WTC11 (cell line): ENCODE data around the gene LRRC37A3. TPM values are rescaled to one million over a fixed set of nuclear protein-coding genes. Genes with fewer than 3 reads are reported as not detected.

Experiments used
- ATAC-seq: fragments of 200-7000 bp; cut with Tn5 transposase; 2 replicates; pipeline ENCODE4 v1.10.0; 2021; ENCODE audit warnings: mild to moderate bottlenecking, moderate library complexity
- CTCF ChIA-PET: fragments of 300-600 bp; sonication (Branson Sonifier 250); formaldehyde crosslinking; loops from one replicate; lab custom pipeline; 2021; ENCODE audit warnings: antibody characterized with exemption; lab: Charles Lee
- POLR2A ChIA-PET: fragments of 350-600 bp; sonication (Branson Sonifier 250); formaldehyde crosslinking; loops from one replicate; lab custom pipeline; 2021; ENCODE audit warnings: antibody characterized with exemption; lab: Charles Lee
- DNase-seq: peaks from one replicate; pipeline ENCODE4 v3.0.0; 2021; ENCODE audit warnings: low spot score
- H3K27ac Mint-ChIP-seq: 2 replicates; pipeline ENCODE4 v1.8.0; 2021; ENCODE audit warnings: mixed read lengths
- H3K27me3 Mint-ChIP-seq: 2 replicates; pipeline ENCODE4 v1.8.0; 2021; ENCODE audit warnings: low read depth, mild to moderate bottlenecking, moderate library complexity, mixed read lengths
- H3K36me3 Mint-ChIP-seq: 2 replicates; pipeline ENCODE4 v1.8.0; 2021; ENCODE audit warnings: mixed read lengths
- H3K4me1 Mint-ChIP-seq: 2 replicates; pipeline ENCODE4 v1.8.0; 2022; ENCODE audit warnings: mixed read lengths
- H3K4me3 Mint-ChIP-seq: 2 replicates; pipeline ENCODE4 v1.8.0; 2021; ENCODE audit warnings: mild to moderate bottlenecking, moderate library complexity, mixed read lengths
- H3K9me3 Mint-ChIP-seq: 2 replicates; pipeline ENCODE4 v1.8.0; 2021; ENCODE audit warnings: mixed read lengths
- ATF1 ChIP-seq: sonication (generic); formaldehyde crosslinking; IDR thresholded peaks from 2 replicates; pipeline ENCODE4 v1.8.1; 2023; ENCODE audit warnings: mild to moderate bottlenecking, moderate library complexity, missing genetic modification reagents
- EMX1 ChIP-seq: fragments of 250-450 bp; sonication (Bioruptor Pico); IDR thresholded peaks from 2 replicates; pipeline ENCODE4 v1.8.0; 2021; ENCODE audit warnings: mild to moderate bottlenecking
- FOXJ3 ChIP-seq: sonication (generic); formaldehyde crosslinking; IDR thresholded peaks from 2 replicates; pipeline ENCODE4 v1.9.0; 2021; ENCODE audit warnings: missing genetic modification reagents, mild to moderate bottlenecking, borderline replicate concordance
- FOXP1 ChIP-seq: sonication (generic); formaldehyde crosslinking; IDR thresholded peaks from 2 replicates; pipeline ENCODE4 v1.8.0; 2022; ENCODE audit warnings: missing genetic modification reagents, mild to moderate bottlenecking, moderate library complexity, borderline replicate concordance
- HMGA2 ChIP-seq: fragments of 250-450 bp; sonication (Bioruptor Pico); IDR thresholded peaks from 2 replicates; pipeline ENCODE4 v1.4.0; 2021; ENCODE audit warnings: mild to moderate bottlenecking, moderate library complexity
- KAT7 ChIP-seq: sonication (generic); formaldehyde crosslinking; IDR thresholded peaks from 2 replicates; pipeline ENCODE4 v1.8.1; 2023; ENCODE audit warnings: missing genetic modification reagents, mild to moderate bottlenecking, borderline replicate concordance
- NFATC4 ChIP-seq: fragments of 250-450 bp; sonication (Bioruptor Pico); IDR thresholded peaks from 2 replicates; pipeline ENCODE4 v1.9.0; 2021; ENCODE audit warnings: mild to moderate bottlenecking
- NR3C1 ChIP-seq: sonication (generic); formaldehyde crosslinking; conservative IDR thresholded peaks from 2 replicates; pipeline ENCODE4 v1.8.1; 2023; ENCODE audit warnings: low read depth, mild to moderate bottlenecking, missing genetic modification reagents
- OVOL2 ChIP-seq: fragments of 250-450 bp; sonication (Bioruptor Pico); IDR thresholded peaks from 2 replicates; pipeline ENCODE4 v1.9.0; 2021; ENCODE audit warnings: mild to moderate bottlenecking, borderline replicate concordance
- PRRX2 ChIP-seq: fragments of 250-450 bp; sonication (Bioruptor Pico); IDR thresholded peaks from 2 replicates; pipeline ENCODE4 v1.8.0; 2021; ENCODE audit warnings: mild to moderate bottlenecking
- RORB ChIP-seq: fragments of 250-450 bp; sonication (Bioruptor Pico); IDR thresholded peaks from 2 replicates; pipeline ENCODE4 v1.9.0; 2021; ENCODE audit warnings: mild to moderate bottlenecking
- SMAD3 ChIP-seq: sonication (generic); formaldehyde crosslinking; IDR thresholded peaks from 2 replicates; pipeline ENCODE4 v1.8.0; 2022; ENCODE audit warnings: missing genetic modification reagents, mild to moderate bottlenecking, borderline replicate concordance
- ZNF219 ChIP-seq: sonication (generic); formaldehyde crosslinking; IDR thresholded peaks from 2 replicates; pipeline ENCODE4 v1.8.0; 2023; ENCODE audit warnings: missing genetic modification reagents, mild to moderate bottlenecking, borderline replicate concordance
- ZNF416 ChIP-seq: fragments of 250-450 bp; sonication (Bioruptor Pico); IDR thresholded peaks from 2 replicates; pipeline ENCODE4 v1.9.0; 2021; ENCODE audit warnings: mild to moderate bottlenecking, inconsistent platforms
- ZNF423 ChIP-seq: fragments of 250-450 bp; sonication (Bioruptor Pico); IDR thresholded peaks from 2 replicates; pipeline ENCODE4 v2.1.2; 2022; ENCODE audit warnings: mild to moderate bottlenecking, moderate library complexity
- total RNA-seq: library from RNA; stranded (reverse); gene quantifications from 3 replicates; pipeline ENCODE4 v1.2.3, GENCODE V29; 2021
- TF ChIP-seq, protein P1 (sequence below): sonication (generic); formaldehyde crosslinking; IDR thresholded peaks from 2 replicates; pipeline ENCODE4 v1.8.1; 2023; ENCODE audit warnings: mild to moderate bottlenecking, missing genetic modification reagents, moderate library complexity
- TF ChIP-seq, protein P2 (sequence below): fragments of 250-450 bp; sonication (Bioruptor Pico); IDR thresholded peaks from 2 replicates; pipeline ENCODE4 v1.8.0; 2021; ENCODE audit warnings: mild to moderate bottlenecking
- TF ChIP-seq, protein P3 (sequence below): sonication (generic); formaldehyde crosslinking; IDR thresholded peaks from 2 replicates; pipeline ENCODE4 v1.8.1; 2023; ENCODE audit warnings: mild to moderate bottlenecking, missing genetic modification reagents, borderline replicate concordance
- TF ChIP-seq, protein P4 (sequence below): sonication (generic); formaldehyde crosslinking; IDR thresholded peaks from 2 replicates; pipeline ENCODE4 v1.8.1; 2023; ENCODE audit warnings: mild to moderate bottlenecking, missing genetic modification reagents
- TF ChIP-seq, protein P5 (sequence below): sonication (generic); formaldehyde crosslinking; IDR thresholded peaks from 2 replicates; pipeline ENCODE4 v1.8.1; 2022; ENCODE audit warnings: low read depth, mild to moderate bottlenecking, moderate library complexity, missing genetic modification reagents, borderline replicate concordance
- TF ChIP-seq, protein P6 (sequence below): sonication (generic); formaldehyde crosslinking; IDR thresholded peaks from 2 replicates; pipeline ENCODE4 v1.8.0; 2022; ENCODE audit warnings: mild to moderate bottlenecking, missing genetic modification reagents
- TF ChIP-seq, protein P7 (sequence below): sonication (generic); formaldehyde crosslinking; IDR thresholded peaks from 2 replicates; pipeline ENCODE4 v1.8.1; 2023; ENCODE audit warnings: mild to moderate bottlenecking, missing genetic modification reagents, moderate library complexity
- TF ChIP-seq, protein P8 (sequence below): fragments of 250-450 bp; sonication (Bioruptor Pico); IDR thresholded peaks from 2 replicates; pipeline ENCODE4 v2.1.2; 2022; ENCODE audit warnings: mild to moderate bottlenecking, moderate library complexity

The LRRC37A3 gene
- total RNA-seq, 1 experiment from 2014 or later: 4.4 TPM

DNA sequence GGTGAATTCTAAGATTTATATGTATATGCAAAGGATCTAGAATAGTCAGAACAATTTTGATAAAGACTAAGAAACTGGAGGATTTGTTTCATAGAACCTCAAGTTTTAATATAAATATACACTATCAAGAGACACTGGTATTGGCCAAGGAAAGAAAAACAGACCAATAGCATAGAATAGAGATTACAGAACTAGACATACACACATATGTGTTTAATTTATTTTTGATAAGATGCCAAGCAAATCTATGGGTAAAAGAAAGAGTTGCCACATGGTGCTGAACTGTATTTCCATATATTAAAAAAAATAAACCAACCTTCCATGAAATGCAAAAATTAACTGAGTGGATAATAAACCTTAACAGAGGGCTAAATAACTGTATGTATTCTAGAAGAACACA lies 27.9 kb upstream of the LRRC37A3 start:
- Mint-ChIP-seq H3K9me3 (no peaks in the 10 kb centered on the region), H3K27ac (no peak overlapping the region), H3K4me1 (no peaks in the 10 kb centered on the region), H3K4me3 (no peak overlapping the region), H3K36me3 (no peaks in the 10 kb centered on the region), H3K27me3 (no peaks in the 10 kb centered on the region)
- POLR2A ChIA-PET: no interaction called here
- ATAC-seq (no peak), DNase-seq (no peak)
- CTCF ChIA-PET: no interaction called here
- TF ChIP-seq, protein P1, sequence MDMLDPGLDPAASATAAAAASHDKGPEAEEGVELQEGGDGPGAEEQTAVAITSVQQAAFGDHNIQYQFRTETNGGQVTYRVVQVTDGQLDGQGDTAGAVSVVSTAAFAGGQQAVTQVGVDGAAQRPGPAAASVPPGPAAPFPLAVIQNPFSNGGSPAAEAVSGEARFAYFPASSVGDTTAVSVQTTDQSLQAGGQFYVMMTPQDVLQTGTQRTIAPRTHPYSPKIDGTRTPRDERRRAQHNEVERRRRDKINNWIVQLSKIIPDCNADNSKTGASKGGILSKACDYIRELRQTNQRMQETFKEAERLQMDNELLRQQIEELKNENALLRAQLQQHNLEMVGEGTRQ (CRISPR knock-in tag): no peak
- TF ChIP-seq OVOL2 (CRISPR knock-in tag) (no peak), ZNF423 (CRISPR knock-in tag) (no peak), EMX1 (no peak), FOXJ3 (no peak), NR3C1 (CRISPR knock-in tag) (no peak), RORB (no peak), ZNF219 (CRISPR knock-in tag) (no peak)
- TF ChIP-seq, protein P2, sequence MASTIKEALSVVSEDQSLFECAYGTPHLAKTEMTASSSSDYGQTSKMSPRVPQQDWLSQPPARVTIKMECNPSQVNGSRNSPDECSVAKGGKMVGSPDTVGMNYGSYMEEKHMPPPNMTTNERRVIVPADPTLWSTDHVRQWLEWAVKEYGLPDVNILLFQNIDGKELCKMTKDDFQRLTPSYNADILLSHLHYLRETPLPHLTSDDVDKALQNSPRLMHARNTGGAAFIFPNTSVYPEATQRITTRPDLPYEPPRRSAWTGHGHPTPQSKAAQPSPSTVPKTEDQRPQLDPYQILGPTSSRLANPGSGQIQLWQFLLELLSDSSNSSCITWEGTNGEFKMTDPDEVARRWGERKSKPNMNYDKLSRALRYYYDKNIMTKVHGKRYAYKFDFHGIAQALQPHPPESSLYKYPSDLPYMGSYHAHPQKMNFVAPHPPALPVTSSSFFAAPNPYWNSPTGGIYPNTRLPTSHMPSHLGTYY (CRISPR knock-in tag): no peak
- TF ChIP-seq, protein P3, sequence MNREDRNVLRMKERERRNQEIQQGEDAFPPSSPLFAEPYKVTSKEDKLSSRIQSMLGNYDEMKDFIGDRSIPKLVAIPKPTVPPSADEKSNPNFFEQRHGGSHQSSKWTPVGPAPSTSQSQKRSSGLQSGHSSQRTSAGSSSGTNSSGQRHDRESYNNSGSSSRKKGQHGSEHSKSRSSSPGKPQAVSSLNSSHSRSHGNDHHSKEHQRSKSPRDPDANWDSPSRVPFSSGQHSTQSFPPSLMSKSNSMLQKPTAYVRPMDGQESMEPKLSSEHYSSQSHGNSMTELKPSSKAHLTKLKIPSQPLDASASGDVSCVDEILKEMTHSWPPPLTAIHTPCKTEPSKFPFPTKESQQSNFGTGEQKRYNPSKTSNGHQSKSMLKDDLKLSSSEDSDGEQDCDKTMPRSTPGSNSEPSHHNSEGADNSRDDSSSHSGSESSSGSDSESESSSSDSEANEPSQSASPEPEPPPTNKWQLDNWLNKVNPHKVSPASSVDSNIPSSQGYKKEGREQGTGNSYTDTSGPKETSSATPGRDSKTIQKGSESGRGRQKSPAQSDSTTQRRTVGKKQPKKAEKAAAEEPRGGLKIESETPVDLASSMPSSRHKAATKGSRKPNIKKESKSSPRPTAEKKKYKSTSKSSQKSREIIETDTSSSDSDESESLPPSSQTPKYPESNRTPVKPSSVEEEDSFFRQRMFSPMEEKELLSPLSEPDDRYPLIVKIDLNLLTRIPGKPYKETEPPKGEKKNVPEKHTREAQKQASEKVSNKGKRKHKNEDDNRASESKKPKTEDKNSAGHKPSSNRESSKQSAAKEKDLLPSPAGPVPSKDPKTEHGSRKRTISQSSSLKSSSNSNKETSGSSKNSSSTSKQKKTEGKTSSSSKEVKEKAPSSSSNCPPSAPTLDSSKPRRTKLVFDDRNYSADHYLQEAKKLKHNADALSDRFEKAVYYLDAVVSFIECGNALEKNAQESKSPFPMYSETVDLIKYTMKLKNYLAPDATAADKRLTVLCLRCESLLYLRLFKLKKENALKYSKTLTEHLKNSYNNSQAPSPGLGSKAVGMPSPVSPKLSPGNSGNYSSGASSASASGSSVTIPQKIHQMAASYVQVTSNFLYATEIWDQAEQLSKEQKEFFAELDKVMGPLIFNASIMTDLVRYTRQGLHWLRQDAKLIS (CRISPR knock-in tag): no peak

DNA sequence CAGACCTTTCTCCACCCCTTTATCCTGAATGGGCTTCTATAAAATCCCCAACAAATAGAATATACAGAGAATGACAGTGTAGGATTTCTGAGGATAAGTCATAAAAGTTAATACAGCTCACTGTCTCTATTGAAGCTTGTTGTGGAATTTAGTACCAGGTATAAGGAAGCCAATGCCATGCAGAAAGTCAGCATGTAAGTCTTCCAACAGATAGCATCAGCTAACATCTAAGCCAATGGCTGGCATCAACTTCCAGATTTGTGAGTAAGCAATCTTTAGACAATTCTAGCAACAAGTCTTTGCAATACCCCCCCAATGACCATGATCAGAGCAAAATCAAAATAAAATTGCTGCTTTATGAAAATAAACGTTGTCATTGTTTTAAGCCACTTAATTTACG lies 22.5 kb upstream of the LRRC37A3 start:
- no peak overlapping the region for H3K4me3 Mint-ChIP-seq
- H3K4me1 Mint-ChIP-seq: peaks cover 2% of the 10 kb centered on the region; the same call in 1 of the 2 replicates
- ChIA-PET POLR2A (no interaction called here), CTCF (interaction anchor here (1.0 kb wide), 2 partner anchors 20 to 22 kb away, joined by 3 read pairs; partner anchors contain the start of gene LRRC37A3)
- H3K36me3 Mint-ChIP-seq: no peaks in the 10 kb centered on the region
- no peak overlapping the region for H3K27ac Mint-ChIP-seq
- no peaks in the 10 kb centered on the region for H3K9me3 Mint-ChIP-seq
- no peaks in the 10 kb centered on the region for H3K27me3 Mint-ChIP-seq
- DNase-seq: no peak
- no peak for ATAC-seq
- no peak for TF ChIP-seq SMAD3 (CRISPR knock-in tag)
- TF ChIP-seq, protein P4, sequence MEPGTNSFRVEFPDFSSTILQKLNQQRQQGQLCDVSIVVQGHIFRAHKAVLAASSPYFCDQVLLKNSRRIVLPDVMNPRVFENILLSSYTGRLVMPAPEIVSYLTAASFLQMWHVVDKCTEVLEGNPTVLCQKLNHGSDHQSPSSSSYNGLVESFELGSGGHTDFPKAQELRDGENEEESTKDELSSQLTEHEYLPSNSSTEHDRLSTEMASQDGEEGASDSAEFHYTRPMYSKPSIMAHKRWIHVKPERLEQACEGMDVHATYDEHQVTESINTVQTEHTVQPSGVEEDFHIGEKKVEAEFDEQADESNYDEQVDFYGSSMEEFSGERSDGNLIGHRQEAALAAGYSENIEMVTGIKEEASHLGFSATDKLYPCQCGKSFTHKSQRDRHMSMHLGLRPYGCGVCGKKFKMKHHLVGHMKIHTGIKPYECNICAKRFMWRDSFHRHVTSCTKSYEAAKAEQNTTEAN: no peak
- TF ChIP-seq, protein P5, sequence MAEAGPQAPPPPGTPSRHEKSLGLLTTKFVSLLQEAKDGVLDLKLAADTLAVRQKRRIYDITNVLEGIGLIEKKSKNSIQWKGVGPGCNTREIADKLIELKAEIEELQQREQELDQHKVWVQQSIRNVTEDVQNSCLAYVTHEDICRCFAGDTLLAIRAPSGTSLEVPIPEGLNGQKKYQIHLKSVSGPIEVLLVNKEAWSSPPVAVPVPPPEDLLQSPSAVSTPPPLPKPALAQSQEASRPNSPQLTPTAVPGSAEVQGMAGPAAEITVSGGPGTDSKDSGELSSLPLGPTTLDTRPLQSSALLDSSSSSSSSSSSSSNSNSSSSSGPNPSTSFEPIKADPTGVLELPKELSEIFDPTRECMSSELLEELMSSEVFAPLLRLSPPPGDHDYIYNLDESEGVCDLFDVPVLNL (CRISPR knock-in tag): no peak
- TF ChIP-seq FOXP1 (CRISPR knock-in tag): no peak
- no peak for TF ChIP-seq NFATC4 (CRISPR knock-in tag)
- TF ChIP-seq KAT7: no peak
- TF ChIP-seq FOXJ3: no peak
- no peak for TF ChIP-seq ATF1 (CRISPR knock-in tag)
- TF ChIP-seq, protein P6, sequence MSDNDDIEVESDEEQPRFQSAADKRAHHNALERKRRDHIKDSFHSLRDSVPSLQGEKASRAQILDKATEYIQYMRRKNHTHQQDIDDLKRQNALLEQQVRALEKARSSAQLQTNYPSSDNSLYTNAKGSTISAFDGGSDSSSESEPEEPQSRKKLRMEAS: no peak
- no peak for TF ChIP-seq ZNF416 (CRISPR knock-in tag)
- TF ChIP-seq, protein P7, sequence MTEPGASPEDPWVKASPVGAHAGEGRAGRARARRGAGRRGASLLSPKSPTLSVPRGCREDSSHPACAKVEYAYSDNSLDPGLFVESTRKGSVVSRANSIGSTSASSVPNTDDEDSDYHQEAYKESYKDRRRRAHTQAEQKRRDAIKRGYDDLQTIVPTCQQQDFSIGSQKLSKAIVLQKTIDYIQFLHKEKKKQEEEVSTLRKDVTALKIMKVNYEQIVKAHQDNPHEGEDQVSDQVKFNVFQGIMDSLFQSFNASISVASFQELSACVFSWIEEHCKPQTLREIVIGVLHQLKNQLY (CRISPR knock-in tag): no peak
- TF ChIP-seq HMGA2 (CRISPR knock-in tag): no peak
- no peak for TF ChIP-seq NR3C1 (CRISPR knock-in tag)
- TF ChIP-seq, protein P8, sequence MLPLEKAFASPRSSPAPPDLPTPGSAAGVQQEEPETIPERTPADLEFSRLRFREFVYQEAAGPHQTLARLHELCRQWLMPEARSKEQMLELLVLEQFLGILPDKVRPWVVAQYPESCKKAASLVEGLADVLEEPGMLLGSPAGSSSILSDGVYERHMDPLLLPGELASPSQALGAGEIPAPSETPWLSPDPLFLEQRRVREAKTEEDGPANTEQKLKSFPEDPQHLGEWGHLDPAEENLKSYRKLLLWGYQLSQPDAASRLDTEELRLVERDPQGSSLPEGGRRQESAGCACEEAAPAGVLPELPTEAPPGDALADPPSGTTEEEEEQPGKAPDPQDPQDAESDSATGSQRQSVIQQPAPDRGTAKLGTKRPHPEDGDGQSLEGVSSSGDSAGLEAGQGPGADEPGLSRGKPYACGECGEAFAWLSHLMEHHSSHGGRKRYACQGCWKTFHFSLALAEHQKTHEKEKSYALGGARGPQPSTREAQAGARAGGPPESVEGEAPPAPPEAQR (CRISPR knock-in tag): no peak
- TF ChIP-seq PRRX2 (CRISPR knock-in tag): no peak
